Liver (tissue), 9 donors: ENCODE results near the gene DHRS2. TPM values are rescaled to one million over a fixed set of nuclear protein-coding genes. Genes with fewer than 3 reads are reported as not detected.
A peak's percentile ranks its signal among the peaks of the same experiment; 100 is the strongest.

ENCODE experiments used
- DNase-seq: peaks from one replicate; pipeline ENCODE4 v3.0.0-alpha.2; 2017; ENCODE audit warnings: low spot score
- H3K27ac ChIP-seq, 2 donors: one replicate each; pipeline ENCODE4 v1.7.0; 2013; ENCODE audit warnings: inconsistent platforms in 2 of 2, low read length in 2 of 2, control low read depth in 1 of 2, low read depth in 1 of 2, mild to moderate bottlenecking in 1 of 2
- H3K27me3 ChIP-seq, 4 donors: one replicate each; pipeline versions ENCODE4 v1.6.1 to v1.7.0; 2013; ENCODE audit warnings: low read length in 3 of 4, inconsistent platforms in 1 of 4, mild to moderate bottlenecking in 1 of 4, moderate library complexity in 1 of 4; ENCODE audit not compliant: control insufficient read depth in 4 of 4, insufficient read depth in 4 of 4
- H3K36me3 ChIP-seq, 4 donors: one replicate each; pipeline versions ENCODE4 v1.6.1 to v1.7.0; 2013; ENCODE audit warnings: low read length in 3 of 4, mild to moderate bottlenecking in 3 of 4, low read depth in 1 of 4, moderate library complexity in 1 of 4; ENCODE audit not compliant: control insufficient read depth in 4 of 4, insufficient read depth in 3 of 4
- H3K4me1 ChIP-seq, 4 donors: one replicate each; pipeline versions ENCODE4 v1.6.1 to v1.7.0; 2013; ENCODE audit warnings: low read length in 3 of 4, mild to moderate bottlenecking in 3 of 4, moderate library complexity in 1 of 4; ENCODE audit not compliant: control insufficient read depth in 4 of 4, insufficient read depth in 4 of 4
- H3K4me3 ChIP-seq, 3 donors: one replicate each; pipeline versions ENCODE4 v1.6.1 to v1.7.0; 2013; ENCODE audit warnings: low read length in 3 of 3, control low read depth in 1 of 3, low read depth in 1 of 3, mild to moderate bottlenecking in 1 of 3
- H3K9ac ChIP-seq, 2 donors: one replicate each; pipeline ENCODE4 v1.7.0; 2013; ENCODE audit warnings: low read length in 2 of 2, mild to moderate bottlenecking in 2 of 2, moderate library complexity in 2 of 2, control low read depth in 1 of 2, low read depth in 1 of 2
- H3K9me3 ChIP-seq, 4 donors: one replicate each; pipeline versions ENCODE4 v1.6.1 to v1.7.0; 2013; ENCODE audit warnings: low read length in 3 of 4; ENCODE audit not compliant: control insufficient read depth in 4 of 4
- CTCF ChIP-seq: fragments of 150-350 bp; IDR thresholded peaks from 2 replicates; pipeline ENCODE4 v1.5.1; 2017; ENCODE audit warnings: improper control_type of control experiment, low read depth, low read length; ENCODE audit not compliant: missing input control
- EGR1 ChIP-seq, 2 donors: IDR thresholded peaks; 2 replicates each; pipeline ENCODE4 v1.6.1; 2016 to 2018; ENCODE audit warnings: antibody characterized with exemption in 2 of 2, low read depth in 2 of 2
- FOXA1 ChIP-seq: IDR thresholded peaks from 2 replicates; pipeline ENCODE4 v1.6.1; 2016; ENCODE audit warnings: antibody characterized with exemption
- FOXA2 ChIP-seq: IDR thresholded peaks from 2 replicates; pipeline ENCODE4 v1.6.1; 2016; ENCODE audit warnings: antibody characterized with exemption
- GABPA ChIP-seq, 2 donors: IDR thresholded peaks in 1 of 2; conservative IDR thresholded peaks in 1 of 2; 2 replicates each; pipeline ENCODE4 v1.6.1; 2016; ENCODE audit warnings: antibody characterized with exemption in 2 of 2, mild to moderate bottlenecking in 1 of 2, moderate library complexity in 1 of 2
- HNF4A ChIP-seq, 2 donors: conservative IDR thresholded peaks; 2 replicates each; pipeline ENCODE4 v1.6.1; 2016; ENCODE audit warnings: antibody characterized with exemption in 2 of 2, mild to moderate bottlenecking in 2 of 2
- MAX ChIP-seq: IDR thresholded peaks from 2 replicates; pipeline ENCODE4 v1.6.1; 2016; ENCODE audit warnings: antibody characterized with exemption
- NR2F2 ChIP-seq: IDR thresholded peaks from 2 replicates; pipeline ENCODE4 v1.6.1; 2016; ENCODE audit warnings: antibody characterized with exemption
- RXRA ChIP-seq, 2 donors: IDR thresholded peaks; 2 replicates each; pipeline ENCODE4 v1.6.1; 2017 to 2018; ENCODE audit warnings: antibody characterized with exemption in 2 of 2, mild to moderate bottlenecking in 1 of 2
- SP1 ChIP-seq: IDR thresholded peaks from 2 replicates; pipeline ENCODE4 v1.6.1; 2018; ENCODE audit warnings: antibody characterized with exemption, mild to moderate bottlenecking
- TAF1 ChIP-seq: conservative IDR thresholded peaks from 2 replicates; pipeline ENCODE4 v1.6.1; 2016; ENCODE audit warnings: antibody characterized with exemption, mild to moderate bottlenecking
- YY1 ChIP-seq: IDR thresholded peaks from 2 replicates; pipeline ENCODE4 v1.6.1; 2016; ENCODE audit warnings: antibody characterized with exemption, mild to moderate bottlenecking
- ZBTB33 ChIP-seq: IDR thresholded peaks from 2 replicates; pipeline ENCODE4 v1.6.1; 2016; ENCODE audit warnings: antibody characterized with exemption
- WGBS: extraction: QIAGEN DNeasy Blood & Tissue Kit; methylation state at CpG from one replicate; pipeline ENCODE4 v1.1.7; 2013; 5-methylcytosine and 5-hydroxymethylcytosine counted together
- polyA plus RNA-seq, 2 donors: library from polyadenylated mRNA; stranded (reverse) in 1 of 2; unstranded in 1 of 2; fragments of 200-250 nt in 1 of 2; fragments of >200 nt in 1 of 2; fragmentation: Nextera tagmentation in 1 of 2; extraction: Ambion mirVana in 1 of 2; gene quantifications; one replicate each; pipeline versions ENCODE4 v1.2.1 to v1.2.3, GENCODE V29; 2013 to 2015
- total RNA-seq, 2 donors: library from RNA; depleted of rRNA; stranded (reverse); fragments of >200 nt; gene quantifications; one replicate each; pipeline ENCODE4 v1.2.3, GENCODE V29; 2014
- TF ChIP-seq, protein P1 (sequence below): IDR thresholded peaks from 2 replicates; pipeline ENCODE4 v1.6.1; 2016; ENCODE audit warnings: antibody characterized with exemption, mild to moderate bottlenecking
- TF ChIP-seq, protein P2 (sequence below): IDR thresholded peaks from 2 replicates; pipeline ENCODE4 v1.6.1; 2016; ENCODE audit warnings: antibody characterized with exemption
- donor health status: healthy.
- donor health status: healthy.
- donor health status: healthy.
- donor health status: healthy.
- donor health status: healthy.

DHRS2 gene
- total and polyA plus RNA-seq, 4 donors: 0.33 to 1.0 (median 0.62) TPM

DNA sequence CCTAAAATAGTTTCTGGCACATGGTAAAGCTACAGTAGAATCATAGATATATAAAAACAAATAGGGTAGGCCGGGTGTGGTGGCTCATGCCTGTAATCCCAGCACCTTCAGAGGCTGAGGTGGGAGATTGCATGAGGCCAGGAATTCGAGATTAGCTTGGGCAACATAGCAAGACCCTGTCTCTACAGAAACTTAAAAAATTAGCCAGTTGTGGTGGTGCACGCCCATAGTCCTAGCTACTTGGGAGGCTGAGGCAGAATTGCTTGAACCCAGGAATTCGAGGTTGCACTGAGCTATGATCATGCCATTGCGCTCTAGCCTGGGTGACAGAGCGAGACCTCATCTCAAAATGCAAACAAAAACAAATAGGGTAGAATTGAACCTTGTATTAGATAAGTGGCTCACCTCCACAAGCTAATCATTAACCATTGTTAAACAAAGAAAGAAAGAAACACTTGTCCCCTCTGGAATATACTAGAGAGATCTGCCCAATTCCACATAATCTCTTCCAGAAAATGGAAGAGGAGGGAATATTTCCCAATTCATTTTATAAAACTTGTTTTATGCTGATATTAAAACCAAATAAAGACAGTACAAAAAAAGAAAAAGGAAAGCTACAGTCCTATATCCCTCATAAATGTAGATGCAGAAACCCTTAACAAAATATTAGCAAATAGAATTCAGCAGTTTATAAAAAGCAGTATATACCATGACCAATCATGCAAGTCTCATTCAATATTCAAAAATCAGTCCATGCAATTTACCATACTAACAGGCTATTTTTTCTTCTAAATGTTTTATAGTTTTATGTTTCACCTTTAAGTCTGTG lies 22.7 kb upstream of the DHRS2 start (continued):
- TF ChIP-seq ZBTB33 (peak; percentile 31), SP1 (peak; percentile 88), EGR1 (IDR thresholded peaks at IDR 0.05; ENCODE audit: low read depth in 2 of 2) (no peak), YY1 (peak; percentile 95), TAF1 (no peak)

DNA sequence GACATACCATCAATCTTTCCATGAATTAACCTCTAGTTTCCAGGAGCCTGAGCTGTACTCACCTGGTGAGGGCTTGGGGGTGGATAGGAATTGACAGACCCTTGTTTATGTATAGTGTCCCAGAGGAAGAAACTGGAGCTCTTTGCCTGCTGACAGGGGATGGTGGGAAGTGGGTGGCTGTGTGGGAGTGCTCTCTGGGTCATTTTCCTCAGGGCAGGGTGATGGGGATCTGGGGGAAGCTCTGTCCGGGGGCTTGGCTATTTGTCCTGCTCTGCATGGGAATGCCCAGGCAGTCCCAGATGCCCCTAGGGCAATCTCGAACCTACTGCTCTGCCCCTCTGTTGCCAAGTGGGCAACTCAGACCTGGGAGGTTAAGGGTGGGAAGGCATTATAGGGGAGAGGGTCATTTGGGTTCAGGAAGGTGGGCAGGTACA lies 21.8 kb upstream of the DHRS2 start:
- Histone ChIP-seq H3K4me3 (no peak overlapping the region), H3K36me3 (no peaks in the 10 kb centered on the region), H3K27ac (peak overlapping the region; percentile 76 to 87), H3K9me3 (no peaks in the 10 kb centered on the region), H3K4me1 (peaks cover 17 to 46% (median 35%) of the 10 kb centered on the region in 4 donors), H3K9ac (peak overlapping the region in 1 of 2 donors; percentile 62), H3K27me3 (no peaks in the 10 kb centered on the region)
- TF ChIP-seq FOXA1 (no peak), NR2F2 (no peak), FOXA2 (no peak), RXRA (IDR thresholded peaks at IDR 0.05) (no peak), TAF1 (no peak), YY1 (no peak), GABPA (IDR thresholded peaks at IDR 0.05 in 1 of 2, conservative IDR thresholded peaks at IDR 0.05 in 1 of 2) (no peak), HNF4A (conservative IDR thresholded peaks at IDR 0.05) (no peak), ZBTB33 (no peak), CTCF (no peak), EGR1 (IDR thresholded peaks at IDR 0.05; ENCODE audit: low read depth in 2 of 2) (no peak), MAX (no peak)
- TF ChIP-seq, protein P1, sequence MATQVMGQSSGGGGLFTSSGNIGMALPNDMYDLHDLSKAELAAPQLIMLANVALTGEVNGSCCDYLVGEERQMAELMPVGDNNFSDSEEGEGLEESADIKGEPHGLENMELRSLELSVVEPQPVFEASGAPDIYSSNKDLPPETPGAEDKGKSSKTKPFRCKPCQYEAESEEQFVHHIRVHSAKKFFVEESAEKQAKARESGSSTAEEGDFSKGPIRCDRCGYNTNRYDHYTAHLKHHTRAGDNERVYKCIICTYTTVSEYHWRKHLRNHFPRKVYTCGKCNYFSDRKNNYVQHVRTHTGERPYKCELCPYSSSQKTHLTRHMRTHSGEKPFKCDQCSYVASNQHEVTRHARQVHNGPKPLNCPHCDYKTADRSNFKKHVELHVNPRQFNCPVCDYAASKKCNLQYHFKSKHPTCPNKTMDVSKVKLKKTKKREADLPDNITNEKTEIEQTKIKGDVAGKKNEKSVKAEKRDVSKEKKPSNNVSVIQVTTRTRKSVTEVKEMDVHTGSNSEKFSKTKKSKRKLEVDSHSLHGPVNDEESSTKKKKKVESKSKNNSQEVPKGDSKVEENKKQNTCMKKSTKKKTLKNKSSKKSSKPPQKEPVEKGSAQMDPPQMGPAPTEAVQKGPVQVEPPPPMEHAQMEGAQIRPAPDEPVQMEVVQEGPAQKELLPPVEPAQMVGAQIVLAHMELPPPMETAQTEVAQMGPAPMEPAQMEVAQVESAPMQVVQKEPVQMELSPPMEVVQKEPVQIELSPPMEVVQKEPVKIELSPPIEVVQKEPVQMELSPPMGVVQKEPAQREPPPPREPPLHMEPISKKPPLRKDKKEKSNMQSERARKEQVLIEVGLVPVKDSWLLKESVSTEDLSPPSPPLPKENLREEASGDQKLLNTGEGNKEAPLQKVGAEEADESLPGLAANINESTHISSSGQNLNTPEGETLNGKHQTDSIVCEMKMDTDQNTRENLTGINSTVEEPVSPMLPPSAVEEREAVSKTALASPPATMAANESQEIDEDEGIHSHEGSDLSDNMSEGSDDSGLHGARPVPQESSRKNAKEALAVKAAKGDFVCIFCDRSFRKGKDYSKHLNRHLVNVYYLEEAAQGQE: no peak
- TF ChIP-seq, protein P2, sequence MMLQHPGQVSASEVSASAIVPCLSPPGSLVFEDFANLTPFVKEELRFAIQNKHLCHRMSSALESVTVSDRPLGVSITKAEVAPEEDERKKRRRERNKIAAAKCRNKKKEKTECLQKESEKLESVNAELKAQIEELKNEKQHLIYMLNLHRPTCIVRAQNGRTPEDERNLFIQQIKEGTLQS: no peak
- DNase-seq: no peak
- 87% methylated on average over 2 of the region's 2 CpGs for WGBS
